ENCODE measurements around the gene NOC2L.
"Not testable (repeated sequence)": the region's sequence is repeated elsewhere in the genome, so short reads cannot be mapped to it uniquely, and the experiment has no call there.

The NOC2L gene

GRCh38 chr1:993379-993995, 34.4 kb upstream of the NOC2L start:
- no peak for DNase-seq

GRCh38 chr1:992362-992761, 33.3 kb upstream of the NOC2L start:
- DNase-seq: no peak

- DNase-seq: no peak
Observed at GRCh38 chr1:991895-992294, 32.8 kb upstream of the NOC2L start.

GRCh38 chr1:991275-991674, 32.2 kb upstream of the NOC2L start:
- DNase-seq: not testable (repeated sequence)

- DNase-seq: not testable (repeated sequence)
Observed at GRCh38 chr1:988061-988460, 29.0 kb upstream of the NOC2L start.

- no peak for DNase-seq
Observed at GRCh38 chr1:985126-985525, 26.1 kb upstream of the NOC2L start.

GRCh38 chr1:984476-984814, 25.4 kb upstream of the NOC2L start:
- no peak for DNase-seq

- DNase-seq: no peak
Observed at GRCh38 chr1:983798-984475, 24.9 kb upstream of the NOC2L start.

- DNase-seq: no peak
Observed at GRCh38 chr1:982765-983436, 23.8 kb upstream of the NOC2L start.

- DNase-seq: no peak
Observed at GRCh38 chr1:981955-982558, 23.0 kb upstream of the NOC2L start, which contains the start of gene PERM1. PERM1 (minus strand) TSS chr1:982093; CDS start chr1:981029, 1,064 bp downstream.

GRCh38 chr1:981491-981954, 22.5 kb upstream of the NOC2L start:
- no peak for DNase-seq

GRCh38 chr1:980602-981395, 21.7 kb upstream of the NOC2L start:
- DNase-seq: no peak

- no peak for DNase-seq
Observed at GRCh38 chr1:980137-980571, 21.1 kb upstream of the NOC2L start.

- no peak for DNase-seq
Observed at GRCh38 chr1:979744-980072, 20.7 kb upstream of the NOC2L start.

- DNase-seq: no peak
Observed at GRCh38 chr1:978835-979743, 20.0 kb upstream of the NOC2L start.

GRCh38 chr1:978069-978834, 19.2 kb upstream of the NOC2L start:
- no peak for DNase-seq

GRCh38 chr1:976791-977190, 17.7 kb upstream of the NOC2L start:
- not testable (repeated sequence) for DNase-seq

GRCh38 chr1:975896-976683, 17.0 kb upstream of the NOC2L start:
- no peak for DNase-seq

- DNase-seq: no peak
Observed at GRCh38 chr1:975365-975764, 16.3 kb upstream of the NOC2L start.

- no peak for DNase-seq
Observed at GRCh38 chr1:974687-975328, 15.8 kb upstream of the NOC2L start.
